PFSK-1 (cell line): ENCODE results near the gene CCDC87.

Experiments used
- FOXP2 ChIP-seq: optimal IDR thresholded peaks from 2 replicates; pipeline ENCODE3; 2011; ENCODE audit warnings: borderline replicate concordance, control low read depth, inconsistent platforms; ENCODE audit not compliant: insufficient read depth; ENCODE audit errors: extremely low read length, extremely low read depth
- POLR2AphosphoS5 ChIP-seq: IDR thresholded peaks from 2 replicates; pipeline ENCODE4 v1.6.1; 2012; ENCODE audit warnings: low read depth, mild to moderate bottlenecking, control low read depth, low read length, moderate library complexity
- SIN3A ChIP-seq: IDR thresholded peaks from 2 replicates; pipeline ENCODE4 v1.6.1; 2012; ENCODE audit warnings: mild to moderate bottlenecking, low read length, moderate library complexity, borderline replicate concordance; ENCODE audit not compliant: insufficient read depth
- TAF1 ChIP-seq: IDR thresholded peaks from 2 replicates; pipeline ENCODE4 v1.6.1; 2012; ENCODE audit warnings: low read length, control low read depth, borderline replicate concordance; ENCODE audit not compliant: insufficient read depth
- TF ChIP-seq, protein P1 (sequence below), 2 experiments: IDR thresholded peaks; 2 replicates each; pipeline versions ENCODE4 v1.6.1 to v1.8.0; 2011 to 2012; ENCODE audit warnings: low read depth in 2 of 2, low read length in 2 of 2, control low read depth in 1 of 2, inconsistent platforms in 1 of 2, mild to moderate bottlenecking in 1 of 2, moderate library complexity in 1 of 2; ENCODE audit not compliant: insufficient read depth in 1 of 2

Gene CCDC87

GRCh38 chr11:66562275-66562674 lies 30.6 kb downstream of the CCDC87 start:
- TF ChIP-seq SIN3A: no peak
- no peak for TF ChIP-seq FOXP2
- TF ChIP-seq TAF1: no peak
- no peak for TF ChIP-seq POLR2AphosphoS5
- TF ChIP-seq, protein P1, sequence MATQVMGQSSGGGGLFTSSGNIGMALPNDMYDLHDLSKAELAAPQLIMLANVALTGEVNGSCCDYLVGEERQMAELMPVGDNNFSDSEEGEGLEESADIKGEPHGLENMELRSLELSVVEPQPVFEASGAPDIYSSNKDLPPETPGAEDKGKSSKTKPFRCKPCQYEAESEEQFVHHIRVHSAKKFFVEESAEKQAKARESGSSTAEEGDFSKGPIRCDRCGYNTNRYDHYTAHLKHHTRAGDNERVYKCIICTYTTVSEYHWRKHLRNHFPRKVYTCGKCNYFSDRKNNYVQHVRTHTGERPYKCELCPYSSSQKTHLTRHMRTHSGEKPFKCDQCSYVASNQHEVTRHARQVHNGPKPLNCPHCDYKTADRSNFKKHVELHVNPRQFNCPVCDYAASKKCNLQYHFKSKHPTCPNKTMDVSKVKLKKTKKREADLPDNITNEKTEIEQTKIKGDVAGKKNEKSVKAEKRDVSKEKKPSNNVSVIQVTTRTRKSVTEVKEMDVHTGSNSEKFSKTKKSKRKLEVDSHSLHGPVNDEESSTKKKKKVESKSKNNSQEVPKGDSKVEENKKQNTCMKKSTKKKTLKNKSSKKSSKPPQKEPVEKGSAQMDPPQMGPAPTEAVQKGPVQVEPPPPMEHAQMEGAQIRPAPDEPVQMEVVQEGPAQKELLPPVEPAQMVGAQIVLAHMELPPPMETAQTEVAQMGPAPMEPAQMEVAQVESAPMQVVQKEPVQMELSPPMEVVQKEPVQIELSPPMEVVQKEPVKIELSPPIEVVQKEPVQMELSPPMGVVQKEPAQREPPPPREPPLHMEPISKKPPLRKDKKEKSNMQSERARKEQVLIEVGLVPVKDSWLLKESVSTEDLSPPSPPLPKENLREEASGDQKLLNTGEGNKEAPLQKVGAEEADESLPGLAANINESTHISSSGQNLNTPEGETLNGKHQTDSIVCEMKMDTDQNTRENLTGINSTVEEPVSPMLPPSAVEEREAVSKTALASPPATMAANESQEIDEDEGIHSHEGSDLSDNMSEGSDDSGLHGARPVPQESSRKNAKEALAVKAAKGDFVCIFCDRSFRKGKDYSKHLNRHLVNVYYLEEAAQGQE (IDR thresholded peaks at IDR 0.05; ENCODE audit: insufficient read depth in 1 of 2, low read depth in 2 of 2, low read length in 2 of 2): no peak

DNA sequence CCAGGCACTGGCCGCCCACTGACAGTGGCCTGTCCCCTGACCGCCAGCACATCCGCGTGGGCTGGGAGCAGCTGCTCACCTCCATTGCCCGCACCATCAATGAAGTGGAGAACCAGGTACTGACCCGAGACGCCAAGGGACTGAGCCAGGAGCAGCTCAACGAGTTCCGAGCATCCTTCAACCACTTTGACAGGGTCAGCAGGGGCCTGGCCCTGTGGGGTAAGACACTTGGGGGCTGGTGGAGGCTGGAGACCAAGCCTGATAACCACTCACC lies 31.0 kb downstream of the CCDC87 start:
- TF ChIP-seq TAF1: no peak
- TF ChIP-seq FOXP2: no peak
- TF ChIP-seq POLR2AphosphoS5: no peak
- TF ChIP-seq, protein P1 (IDR thresholded peaks at IDR 0.05; ENCODE audit: insufficient read depth in 1 of 2, low read depth in 2 of 2, low read length in 2 of 2): no peak
- no peak for TF ChIP-seq SIN3A

DNA sequence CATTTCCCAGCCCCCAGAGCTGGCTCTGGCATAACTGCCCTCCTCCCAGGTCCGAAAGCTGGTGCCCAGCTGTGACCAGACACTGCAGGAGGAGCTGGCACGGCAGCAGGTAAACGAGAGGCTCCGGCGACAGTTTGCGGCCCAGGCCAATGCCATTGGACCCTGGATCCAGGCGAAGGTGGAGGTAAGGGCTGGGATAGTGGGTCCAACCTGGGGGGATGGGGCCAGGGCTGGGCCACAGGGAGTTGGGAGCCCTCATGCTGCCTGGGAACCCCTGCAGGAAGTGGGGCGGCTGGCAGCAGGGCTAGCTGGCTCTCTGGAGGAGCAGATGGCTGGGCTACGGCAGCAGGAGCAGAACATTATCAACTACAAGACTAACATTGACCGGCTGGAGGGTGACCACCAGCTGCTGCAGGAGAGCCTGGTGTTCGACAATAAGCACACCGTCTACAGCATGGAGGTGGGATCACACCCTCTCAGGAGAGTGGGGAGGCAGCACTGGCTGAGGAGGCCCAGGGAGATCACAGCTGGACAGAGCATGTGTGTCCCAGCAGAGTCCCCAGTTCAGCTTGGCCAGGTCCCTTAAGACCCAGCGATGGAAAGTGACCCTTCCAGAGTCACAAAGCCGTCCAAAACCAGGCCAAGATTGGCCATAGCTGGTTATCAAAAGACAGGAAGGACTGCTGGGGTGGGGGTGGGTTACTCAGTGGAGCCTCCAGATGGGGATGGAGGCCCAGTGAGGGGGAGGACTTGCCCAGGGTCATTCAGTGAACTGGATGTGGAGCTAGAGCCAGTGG lies 31.5 kb downstream of the CCDC87 start:
- TF ChIP-seq, protein P1 (IDR thresholded peaks at IDR 0.05; ENCODE audit: insufficient read depth in 1 of 2, low read depth in 2 of 2, low read length in 2 of 2): no peak
- TF ChIP-seq POLR2AphosphoS5: no peak

DNA sequence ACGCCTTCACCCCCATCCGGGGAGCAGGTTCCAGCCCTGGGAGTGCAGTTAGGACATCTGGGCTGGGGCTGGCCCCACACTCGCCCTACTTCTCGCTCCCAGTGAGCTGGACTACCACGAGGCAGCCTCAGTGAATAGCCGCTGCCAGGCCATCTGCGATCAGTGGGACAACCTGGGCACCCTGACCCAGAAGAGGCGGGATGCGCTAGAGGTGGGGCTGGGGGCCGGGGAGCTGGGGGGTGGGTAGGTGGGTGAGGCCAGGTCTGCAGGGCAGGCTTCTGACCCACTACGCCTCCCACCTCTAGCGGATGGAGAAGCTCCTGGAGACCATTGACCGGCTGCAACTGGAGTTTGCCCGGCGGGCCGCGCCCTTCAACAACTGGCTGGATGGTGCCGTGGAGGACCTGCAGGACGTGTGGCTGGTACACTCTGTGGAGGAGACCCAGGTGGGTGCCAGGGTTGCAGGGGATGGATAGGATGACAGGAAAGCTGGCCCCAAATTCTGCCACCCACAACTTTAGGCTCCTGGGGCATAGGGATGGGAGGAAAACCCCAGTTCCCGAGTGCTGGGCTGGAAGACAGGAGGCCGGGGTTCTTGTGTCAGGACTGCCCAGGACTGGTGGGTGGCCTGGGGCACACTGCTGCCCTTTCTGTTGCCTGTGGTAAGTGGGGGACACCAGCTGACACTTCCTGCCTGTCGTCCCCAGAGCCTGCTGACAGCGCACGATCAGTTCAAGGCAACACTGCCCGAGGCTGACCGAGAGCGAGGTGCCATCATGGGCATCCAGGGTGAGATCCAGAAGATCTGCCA lies 32.8 kb downstream of the CCDC87 start:
- TF ChIP-seq SIN3A (no peak), FOXP2 (no peak), POLR2AphosphoS5 (no peak), TAF1 (no peak)
- TF ChIP-seq, protein P1 (IDR thresholded peaks at IDR 0.05; ENCODE audit: insufficient read depth in 1 of 2, low read depth in 2 of 2, low read length in 2 of 2): no peak
